Upper lobe of left lung (tissue), 4 donors: ENCODE data around the gene SLC11A2.
"Not testable (repeated sequence)": the region's sequence is repeated elsewhere in the genome, so short reads cannot be mapped to it uniquely, and the experiment has no call there.

ENCODE experiments used
- CTCF ChIP-seq, 6 experiments: fragments of 450-650 bp in 4 of 6; fragments of 200-600 bp in 2 of 6; sonication (generic) in 2 of 6; IDR thresholded peaks; one replicate each; pipeline ENCODE4 v1.5.1; 2016 to 2019; ENCODE audit warnings: antibody characterized with exemption in 6 of 6
- POLR2A ChIP-seq, 4 donors: fragments of 450-650 bp; IDR thresholded peaks; one replicate each; pipeline ENCODE4 v1.5.1; 2016 to 2017; ENCODE audit warnings: antibody characterized with exemption in 4 of 4, mild to moderate bottlenecking in 2 of 4

- TF ChIP-seq CTCF, POLR2A (IDR thresholded peaks at IDR 0.05): not testable (repeated sequence)
Observed at GRCh38 chr12:50954789-50955188, 71.4 kb downstream of the SLC11A2 start.
